GM21619 (cell line): ENCODE results near the gene PODN.

ENCODE experiments used
- ATAC-seq: cut with Tn5 transposase; IDR thresholded peaks from one replicate; pipeline ENCODE4 v1.9.1; 2021; ENCODE audit not compliant: unreplicated experiment

The PODN gene

DNA sequence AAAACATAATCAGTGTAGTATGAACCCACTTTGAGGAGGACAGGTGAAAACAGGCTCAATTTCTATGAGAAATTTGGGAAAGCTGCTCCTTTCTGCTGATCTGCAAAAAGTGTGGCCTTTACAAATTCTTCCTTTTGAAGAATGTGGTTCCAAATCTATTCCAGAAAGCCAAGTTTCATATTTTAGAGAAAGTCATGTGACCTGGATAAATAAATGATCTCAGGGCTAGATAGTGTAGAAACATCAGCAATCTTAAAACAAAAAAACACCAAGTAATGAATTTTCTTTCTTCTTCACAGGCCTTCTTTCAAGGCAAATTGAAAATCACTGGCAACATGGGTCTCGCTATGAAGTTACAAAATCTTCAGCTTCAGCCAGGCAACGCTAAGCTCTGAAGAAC, 11.7 kb upstream of the PODN start:
- ATAC-seq: no peak

DNA sequence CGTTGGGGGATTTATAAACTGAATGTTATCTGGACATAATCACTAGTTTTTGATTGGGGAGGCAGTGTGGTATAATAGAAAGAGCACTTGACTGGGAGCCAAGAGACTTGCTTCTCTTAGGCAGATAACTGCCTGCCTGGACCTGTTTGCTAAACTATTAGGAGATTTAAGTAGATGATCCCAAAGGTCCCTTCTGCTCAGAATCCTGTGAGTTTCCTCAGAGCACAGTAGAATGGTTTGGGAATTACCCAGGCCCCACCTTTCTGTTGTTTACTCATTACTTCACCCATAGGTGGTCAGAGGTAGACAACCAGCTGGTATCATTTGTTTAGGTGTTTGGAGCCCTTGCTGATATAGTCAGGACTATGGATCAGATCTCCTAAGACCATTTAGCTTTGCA, 10.3 kb upstream of the PODN start:
- ATAC-seq: no peak

DNA sequence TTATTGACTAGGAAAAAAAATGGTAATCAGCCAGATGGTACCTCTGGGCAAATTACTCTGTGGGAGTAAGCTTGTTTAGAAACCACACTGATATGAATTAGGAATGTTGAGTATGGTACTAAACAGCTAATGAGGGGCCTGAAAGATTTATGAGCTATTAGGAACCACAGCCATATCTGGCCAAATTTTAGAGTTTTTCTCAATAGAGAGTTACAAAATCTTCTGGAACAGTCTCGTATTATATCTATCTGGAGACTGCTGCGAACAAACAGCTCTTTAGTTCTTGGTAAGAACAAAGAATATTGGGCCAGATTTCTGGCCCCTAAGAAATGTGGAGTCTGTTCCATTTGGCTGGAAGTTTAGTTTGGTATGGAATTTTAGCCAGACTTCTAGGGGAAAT, 4.9 kb upstream of the PODN start:
- ATAC-seq: no peak

DNA sequence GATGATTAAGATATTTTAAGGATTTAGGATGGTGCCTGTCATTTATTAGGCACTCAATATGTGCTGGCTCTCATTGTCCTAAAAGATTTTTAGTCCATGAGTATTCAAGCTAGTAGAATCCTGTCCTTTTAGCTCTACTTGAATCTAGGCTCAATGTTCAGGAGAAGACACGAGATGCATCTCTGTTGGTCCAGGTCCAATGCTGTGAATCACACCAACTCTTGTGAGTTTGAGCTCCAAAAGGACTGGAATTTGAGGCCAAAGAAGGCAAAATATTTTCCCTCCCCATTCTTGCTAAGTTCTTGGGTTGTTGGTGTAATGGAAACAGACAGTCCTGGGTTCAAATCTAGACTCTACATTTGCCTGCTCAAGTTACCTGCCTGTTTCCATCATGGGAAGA, 1.4 kb upstream of the PODN start:
- ATAC-seq: no peak

DNA sequence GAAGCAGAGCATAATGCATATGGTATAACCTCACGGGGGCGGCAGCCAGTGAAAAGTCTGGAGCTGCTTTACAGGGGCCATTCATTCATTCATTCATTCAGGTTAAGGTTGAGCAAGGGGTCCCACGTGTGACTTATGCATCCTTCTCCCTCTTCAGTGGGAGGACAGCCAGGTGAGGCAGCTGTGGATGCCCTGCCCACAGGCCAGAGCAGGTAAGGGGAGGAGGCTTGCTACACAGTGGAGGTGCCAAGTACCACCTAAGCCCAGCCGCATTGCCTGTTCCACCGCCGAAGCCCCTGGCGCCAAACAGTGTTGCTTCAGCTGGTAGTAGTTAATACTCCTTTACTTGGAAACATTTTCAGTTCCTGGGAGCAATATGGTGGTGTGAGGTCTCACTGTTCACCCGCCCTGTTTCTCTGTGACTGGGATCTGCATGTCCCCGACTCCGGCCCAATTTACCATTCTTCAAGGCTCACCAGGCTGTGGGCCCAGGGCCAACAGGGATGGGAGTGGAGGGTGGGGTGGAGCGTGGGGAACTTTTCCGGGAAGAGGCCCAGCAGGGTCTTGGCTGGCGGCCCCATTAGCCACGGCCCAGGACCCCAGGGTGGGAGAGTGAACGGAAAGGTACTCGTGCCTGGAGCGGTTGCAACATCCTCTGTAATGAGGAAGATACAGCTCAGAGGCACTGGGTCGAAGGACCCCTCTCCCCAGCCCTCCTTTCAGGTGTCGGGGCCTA, 722 bp upstream of the PODN start:
- no peak for ATAC-seq

DNA sequence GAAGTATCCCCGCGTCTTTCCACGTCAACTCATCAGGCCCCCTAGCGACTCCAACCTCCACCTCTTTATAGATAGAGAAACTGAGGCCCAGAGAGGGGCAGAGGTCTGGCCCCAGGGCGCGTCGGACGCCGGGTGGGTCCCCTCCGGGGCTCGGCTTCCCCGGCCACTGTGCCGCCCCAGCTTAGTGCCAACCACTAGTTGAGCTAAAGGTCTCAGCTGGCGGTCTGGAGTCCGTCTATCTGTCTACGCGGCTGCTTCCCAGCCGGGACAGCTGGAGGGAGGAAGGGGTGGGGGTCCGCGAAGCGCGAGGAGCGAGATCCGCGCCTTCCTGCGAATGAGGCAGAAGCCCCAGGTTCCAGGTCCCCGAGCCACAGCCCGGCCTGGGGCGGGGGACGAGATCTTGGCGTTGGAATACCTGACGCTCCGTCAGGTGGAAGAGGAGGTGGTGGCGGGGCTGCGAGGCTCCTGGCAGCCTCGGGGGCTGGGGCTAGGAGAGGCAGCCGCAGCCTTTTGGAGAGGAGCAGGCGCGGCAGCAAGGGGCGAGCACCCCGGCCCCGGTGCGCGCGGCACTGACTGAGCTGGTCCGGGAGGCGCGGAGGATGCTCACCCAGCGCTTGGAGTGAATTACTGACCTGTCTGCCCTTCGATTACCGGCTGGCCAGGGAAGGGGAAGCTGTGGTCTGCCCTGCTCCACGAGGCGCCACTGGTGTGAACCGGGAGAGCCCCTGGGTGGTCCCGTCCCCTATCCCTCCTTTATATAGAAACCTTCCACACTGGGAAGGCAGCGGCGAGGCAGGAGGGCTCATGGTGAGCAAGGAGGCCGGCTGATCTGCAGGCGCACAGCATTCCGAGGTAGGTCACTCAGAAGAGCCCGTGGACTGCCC, 937 bp downstream of the PODN start:
- ATAC-seq: no peak

DNA sequence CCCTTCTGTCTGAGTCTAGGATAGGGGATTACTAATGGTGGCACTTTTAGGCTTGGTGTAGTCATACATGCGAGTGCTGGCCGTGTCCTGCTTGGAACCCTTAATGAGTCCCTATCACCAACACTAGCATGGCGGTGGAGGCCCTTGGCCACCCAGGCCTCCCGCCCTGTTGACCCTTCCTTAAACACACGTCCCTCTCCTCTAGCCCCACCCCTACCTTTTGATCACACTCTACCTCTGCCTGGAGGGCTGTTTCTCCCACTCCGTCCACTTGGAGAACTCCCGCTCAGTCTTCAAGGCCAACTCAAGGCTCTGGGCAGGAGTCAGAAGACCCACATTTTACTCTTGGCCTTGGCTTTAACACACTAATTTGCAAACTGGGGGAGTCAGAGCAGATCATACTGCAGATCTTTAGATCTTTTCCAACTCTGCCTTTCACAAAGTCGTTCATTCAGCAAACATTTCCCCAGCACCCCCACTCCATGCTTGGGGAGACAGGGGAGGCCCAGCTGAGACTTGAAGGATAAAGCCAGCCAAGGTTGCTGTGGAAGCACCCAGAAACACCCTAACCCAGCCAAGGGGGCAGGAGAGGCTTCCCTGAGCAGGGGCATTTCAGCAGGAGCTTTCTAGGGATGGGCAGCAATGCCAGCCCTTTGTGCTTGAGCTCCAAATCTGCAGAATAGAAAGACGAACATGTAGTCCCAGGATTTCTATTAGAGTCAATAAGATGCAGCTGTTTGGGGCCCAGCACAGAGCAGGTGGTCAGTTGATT, 1.9 kb downstream of the PODN start:
- no peak for ATAC-seq

DNA sequence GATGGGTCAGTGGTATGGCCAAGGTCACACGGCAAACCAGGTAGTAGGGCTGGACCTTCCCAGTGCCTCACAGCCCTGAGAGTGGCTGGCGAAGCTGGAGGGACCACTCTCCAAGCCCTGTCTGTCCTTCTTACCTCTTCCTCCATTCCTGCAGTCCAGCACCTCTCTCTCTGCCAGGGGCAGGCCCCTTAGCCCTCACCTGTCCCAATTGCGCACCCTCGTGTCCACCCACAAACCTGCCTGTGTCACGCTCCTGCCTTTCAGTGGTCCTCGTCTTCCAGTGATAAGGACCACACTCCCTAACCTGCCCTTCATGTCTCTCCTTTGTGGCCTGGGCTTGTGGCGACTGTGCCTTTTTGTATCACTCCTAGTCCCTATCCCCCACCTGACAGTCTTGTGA, 3.4 kb downstream of the PODN start:
- no peak for ATAC-seq

DNA sequence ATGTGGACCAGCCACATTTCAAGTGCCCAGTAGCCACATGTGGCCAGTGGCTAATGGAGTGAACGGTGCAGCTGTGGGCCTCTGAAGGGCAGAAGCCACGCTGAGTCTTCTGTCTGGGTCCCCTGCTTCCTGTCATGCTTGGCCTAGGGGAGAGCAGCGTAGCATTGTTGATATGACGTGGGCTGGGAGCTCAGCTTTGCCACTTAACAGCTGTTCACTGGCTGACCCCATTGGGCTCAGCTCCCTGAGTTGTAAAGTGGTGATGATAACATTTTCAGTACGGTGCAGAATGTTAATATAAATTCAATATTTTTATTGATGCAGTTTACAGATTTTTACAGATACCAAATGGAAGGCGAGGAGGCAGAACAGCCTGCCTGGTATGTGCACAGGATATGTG, 4.5 kb downstream of the PODN start:
- no peak for ATAC-seq

DNA sequence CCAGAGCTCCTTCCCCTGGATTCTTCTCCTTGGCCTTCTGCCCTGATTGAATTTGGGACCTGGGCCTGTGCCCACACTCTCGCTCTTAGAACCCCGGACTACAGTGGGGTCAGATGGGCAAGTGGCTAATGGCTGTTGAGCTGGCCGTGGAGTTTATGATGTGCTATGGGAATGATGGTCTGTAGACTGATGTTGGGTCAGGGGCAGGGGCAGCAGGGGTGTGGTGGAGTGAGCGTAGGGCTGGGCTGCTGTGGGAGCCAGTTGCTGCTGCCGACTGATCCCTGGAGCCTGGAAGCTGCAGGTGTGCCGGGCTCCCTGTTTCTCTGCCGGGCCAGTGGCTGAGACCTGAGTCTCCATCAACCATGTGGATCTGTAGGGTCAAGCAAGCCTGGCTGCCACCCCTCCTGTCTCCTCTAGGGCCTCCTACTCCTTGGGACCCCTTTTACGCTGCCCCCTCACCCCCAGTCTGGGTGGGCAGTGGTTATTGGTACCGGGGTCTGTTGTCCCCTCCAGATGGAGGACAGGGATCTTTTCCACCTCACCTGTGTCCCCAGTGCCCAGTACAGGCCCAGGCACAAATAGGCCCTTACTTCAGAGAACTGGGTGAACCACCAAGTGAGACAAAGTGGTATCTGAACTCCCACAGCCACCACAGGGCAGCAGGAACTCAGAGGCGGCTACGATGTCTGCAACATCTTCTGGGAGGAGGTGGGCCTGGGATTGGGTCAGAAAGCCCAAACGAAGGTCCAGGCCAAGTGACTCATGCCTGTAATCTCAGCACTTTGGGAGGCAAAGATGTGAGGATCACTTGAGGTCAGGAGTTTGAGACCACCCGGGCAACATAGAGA, 5.1 kb downstream of the PODN start:
- ATAC-seq: no peak

DNA sequence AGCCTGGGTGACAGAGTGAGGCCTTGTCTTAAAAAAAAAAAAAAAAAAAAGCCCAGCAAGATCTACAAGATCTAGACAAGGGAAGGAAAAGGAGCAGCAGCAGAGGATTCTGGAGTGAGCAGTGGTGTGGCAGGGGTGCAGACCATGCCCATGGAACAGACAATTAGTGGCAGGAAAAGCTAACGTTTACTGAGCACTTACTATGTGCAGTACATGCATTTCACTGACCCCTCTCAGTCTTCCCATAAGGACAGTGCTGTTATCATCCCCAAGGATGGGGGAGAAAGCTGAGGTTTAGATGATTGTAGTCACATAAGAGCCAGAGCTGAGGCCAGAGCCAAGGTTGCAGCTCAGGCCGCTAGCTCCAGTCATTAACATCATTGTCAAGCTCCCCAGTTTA, 5.9 kb downstream of the PODN start:
- ATAC-seq: no peak

DNA sequence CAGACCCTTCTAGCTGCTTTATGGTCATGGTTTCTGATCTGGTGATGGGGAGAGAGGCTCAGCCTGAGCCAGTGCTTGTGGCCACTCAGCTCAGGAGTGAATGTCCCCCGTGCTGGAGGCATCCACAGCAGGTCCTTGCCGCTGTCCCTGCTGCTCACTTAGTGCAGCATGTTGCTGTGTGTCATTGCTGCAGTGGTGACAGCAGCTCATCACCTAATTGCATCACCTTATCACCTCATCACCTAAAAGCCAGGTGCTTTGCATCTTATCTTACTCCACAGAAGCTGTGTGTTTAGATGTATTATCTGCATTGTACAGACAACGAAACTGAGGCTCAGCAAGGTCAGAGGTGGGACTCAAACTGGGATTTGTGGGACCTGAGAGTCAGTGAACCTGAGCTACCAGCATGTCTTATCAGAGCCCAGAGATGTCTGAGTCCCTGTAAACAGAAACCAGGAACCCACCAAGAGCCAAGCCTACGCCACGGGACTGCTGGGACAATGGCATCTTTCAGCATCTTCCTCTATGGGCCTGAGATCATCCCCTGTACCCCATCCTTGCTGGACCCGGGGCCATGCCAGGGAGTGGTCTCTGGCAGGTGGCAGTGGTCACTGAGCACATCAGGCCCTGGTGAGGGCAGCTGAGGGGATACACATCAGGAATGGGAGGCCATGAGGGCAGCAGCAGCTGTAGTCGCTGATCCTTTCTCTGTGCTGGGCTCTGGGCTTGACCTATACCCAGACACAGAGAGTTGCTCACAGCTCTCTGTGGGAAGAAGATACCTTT, 6.5 kb downstream of the PODN start:
- ATAC-seq: no peak

DNA sequence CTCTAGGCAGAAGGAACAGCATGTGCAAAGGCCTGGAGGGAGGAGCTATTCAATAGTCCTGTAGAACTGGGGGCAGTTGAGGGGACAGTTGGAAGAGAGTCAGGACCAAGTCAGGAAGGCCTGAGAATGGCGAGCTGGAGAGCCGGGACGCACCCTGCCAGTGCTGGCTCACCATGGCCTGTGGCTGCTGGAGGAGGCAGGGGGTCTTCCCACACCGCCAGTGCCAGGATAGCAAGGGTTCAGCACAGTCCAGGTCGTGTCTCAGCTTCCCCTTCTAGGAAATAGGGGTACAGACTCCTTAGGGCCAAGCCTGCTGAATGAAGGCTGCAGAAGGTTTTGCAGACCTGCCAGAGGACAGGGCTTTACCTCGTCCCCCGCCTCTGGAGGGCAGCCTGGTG, 7.3 kb downstream of the PODN start:
- ATAC-seq: no peak

DNA sequence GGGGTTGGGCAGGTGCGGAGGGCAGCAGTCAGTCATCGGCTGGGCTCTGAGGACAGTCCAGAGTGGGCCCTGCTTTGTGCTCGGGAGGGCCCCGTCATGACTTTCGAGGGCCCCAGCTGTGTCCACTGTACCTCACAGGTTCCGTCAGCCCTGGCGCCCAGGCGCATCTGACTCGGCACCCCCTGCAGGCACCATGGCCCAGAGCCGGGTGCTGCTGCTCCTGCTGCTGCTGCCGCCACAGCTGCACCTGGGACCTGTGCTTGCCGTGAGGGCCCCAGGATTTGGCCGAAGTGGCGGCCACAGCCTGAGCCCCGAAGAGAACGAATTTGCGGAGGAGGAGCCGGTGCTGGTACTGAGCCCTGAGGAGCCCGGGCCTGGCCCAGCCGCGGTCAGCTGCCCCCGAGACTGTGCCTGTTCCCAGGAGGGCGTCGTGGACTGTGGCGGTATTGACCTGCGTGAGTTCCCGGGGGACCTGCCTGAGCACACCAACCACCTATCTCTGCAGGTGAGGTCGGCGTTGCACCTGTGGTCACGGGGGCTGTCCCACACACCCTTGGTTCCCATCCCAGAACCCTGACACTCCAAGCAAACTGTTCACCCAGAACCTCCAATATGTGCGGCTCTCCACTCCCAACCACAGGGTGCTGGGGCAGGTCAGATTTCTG, 7.8 kb downstream of the PODN start:
- ATAC-seq: no peak

DNA sequence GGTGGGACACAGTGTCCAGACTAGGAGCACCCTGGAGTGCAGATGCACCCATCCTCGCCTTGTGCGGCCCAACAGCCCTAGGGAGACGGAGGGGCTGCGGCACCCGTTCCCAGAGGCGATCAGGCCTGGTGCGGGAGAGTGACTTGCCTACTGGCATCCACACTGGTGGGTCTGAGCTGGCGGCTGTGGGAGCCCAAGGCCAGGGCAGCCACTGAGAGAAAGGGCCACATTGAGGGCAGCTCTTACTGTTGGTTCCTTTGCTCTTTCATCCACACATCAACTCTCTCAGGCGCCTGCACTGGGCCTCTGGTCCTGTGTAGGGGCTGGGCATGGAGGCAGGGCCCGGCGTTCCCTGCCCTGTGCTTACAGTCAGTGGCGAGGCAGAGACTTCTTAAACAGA, 8.6 kb downstream of the PODN start:
- no peak for ATAC-seq

DNA sequence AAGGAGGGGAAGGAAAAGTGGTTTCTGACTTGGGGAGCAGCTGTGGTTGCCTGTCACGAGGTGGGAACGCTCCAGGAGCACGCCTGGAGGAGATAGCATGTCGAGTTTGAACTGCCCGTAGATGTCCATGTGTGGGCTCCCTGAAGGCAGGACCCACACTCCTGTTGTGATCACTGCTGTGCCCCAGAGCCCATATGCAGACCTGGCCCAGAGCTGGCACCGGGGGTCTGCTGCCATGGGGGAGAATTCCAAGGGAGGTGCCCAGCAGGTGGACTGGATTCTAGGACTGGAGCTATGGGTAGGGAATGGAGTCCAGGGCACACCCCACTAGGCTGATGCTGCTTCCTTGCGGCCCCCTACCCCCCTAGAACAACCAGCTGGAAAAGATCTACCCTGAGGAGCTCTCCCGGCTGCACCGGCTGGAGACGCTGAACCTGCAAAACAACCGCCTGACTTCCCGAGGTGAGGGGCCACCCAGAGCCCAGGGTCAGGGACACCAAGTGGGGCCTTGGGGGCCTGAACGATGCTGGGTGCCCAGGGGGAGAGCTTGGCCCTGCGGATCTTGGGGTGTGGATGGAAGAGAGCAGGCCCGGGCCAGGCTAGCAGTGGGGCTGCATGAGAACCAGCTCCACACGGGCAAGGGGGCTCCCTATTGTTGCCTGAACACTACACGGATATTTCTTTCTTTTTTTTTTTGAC, 9.3 kb downstream of the PODN start:
- ATAC-seq: no peak

DNA sequence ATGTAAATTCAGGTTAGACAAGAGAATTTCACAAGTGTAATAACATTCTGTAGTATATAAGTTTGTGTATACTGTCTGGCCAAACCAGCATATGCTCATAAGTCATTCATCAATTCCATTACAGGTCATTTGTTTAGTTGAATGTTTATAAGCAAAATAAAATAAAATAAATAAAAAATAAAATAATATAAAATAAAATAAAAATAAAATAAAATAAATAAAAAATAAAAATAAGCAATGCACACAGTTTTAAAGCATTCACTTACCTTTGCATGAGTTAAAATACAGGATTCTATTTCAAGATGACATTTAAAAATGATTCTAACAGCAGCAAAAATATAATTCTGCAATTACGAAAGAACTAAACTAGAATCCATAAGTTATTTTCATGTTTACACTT, 9.9 kb downstream of the PODN start:
- ATAC-seq: no peak

DNA sequence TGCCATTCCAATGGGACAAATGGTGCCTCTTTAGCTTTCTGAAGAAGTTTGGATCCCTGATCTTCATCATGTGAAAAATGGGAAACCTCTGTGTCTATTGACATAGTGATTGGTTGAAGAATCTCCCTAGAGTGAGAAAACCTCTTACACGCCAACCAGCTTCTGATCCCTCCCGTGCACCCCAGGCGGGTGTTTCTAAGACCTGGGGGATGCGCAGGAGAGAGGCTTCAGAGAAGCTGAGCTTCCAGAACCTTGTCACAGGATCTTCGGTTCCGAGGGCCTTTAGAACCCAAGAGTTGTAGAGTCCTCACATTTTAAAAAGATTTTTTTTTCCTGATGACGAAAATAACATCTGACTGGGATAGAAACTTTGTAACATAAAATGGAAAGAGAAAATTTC, 11.3 kb downstream of the PODN start:
- no peak for ATAC-seq

DNA sequence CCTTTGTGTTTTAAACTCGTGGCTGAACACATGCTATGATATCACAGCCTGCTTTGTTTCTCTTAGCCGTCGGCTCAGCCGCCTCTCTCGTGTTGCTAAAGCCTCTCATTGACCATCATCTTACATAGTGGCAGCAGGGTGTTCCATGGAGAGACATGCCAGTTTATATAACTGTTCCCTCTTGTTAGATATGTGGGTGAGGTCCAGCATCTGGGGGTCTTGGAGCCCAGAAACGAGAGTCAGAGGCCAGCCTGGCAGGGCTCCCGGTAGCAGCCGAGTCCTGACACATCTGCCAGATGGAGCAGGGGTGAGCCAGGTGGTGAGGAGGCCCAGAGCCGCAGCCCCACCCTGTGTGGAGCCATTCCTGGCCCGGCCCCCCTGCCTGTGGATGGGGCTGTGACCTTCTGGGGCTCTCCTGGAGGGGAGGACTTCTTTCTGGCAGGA, 11.9 kb downstream of the PODN start:
- ATAC-seq: no peak
